Measurements from ENCODE around the gene CFAP100. TPM values are rescaled to one million over a fixed set of nuclear protein-coding genes. Genes with fewer than 3 reads are reported as not detected.

CFAP100 gene
- total RNA-seq, 1 experiment from 2014 or later: not detected

- POLR2A ChIA-PET: no interaction called here
Measured at GRCh38 chr3:126361211-126361610, 33.5 kb upstream of the CFAP100 start.

GRCh38 chr3:126364130-126364695 lies 30.5 kb upstream of the CFAP100 start:
- Mint-ChIP-seq H3K27me3 (ENCODE audit: insufficient read depth, unreplicated experiment) (peaks cover 16% of the 10 kb centered on the region), H3K4me3 (ENCODE audit: unreplicated experiment) (no peak overlapping the region), H3K9me3 (ENCODE audit: unreplicated experiment) (no peaks in the 10 kb centered on the region), H3K4me1 (ENCODE audit: low read depth, unreplicated experiment) (no peaks in the 10 kb centered on the region), H3K27ac (ENCODE audit: unreplicated experiment) (no peak overlapping the region), H3K36me3 (ENCODE audit: insufficient read depth, unreplicated experiment) (no peaks in the 10 kb centered on the region)
- H3K27me3 ChIP-seq (replicated peaks; ENCODE audit: control insufficient read depth, insufficient read depth, low read length): no peaks in the 10 kb centered on the region; the same call in 1 of the 2 replicates
- no TSS peak for BruUV-seq (replicated peaks)
- ChIA-PET CTCF (no interaction called here), POLR2A (no interaction called here)
- TF ChIP-seq CTCF (IDR thresholded peaks at IDR 0.05; ENCODE audit: insufficient read depth in 1 of 2, low read depth in 1 of 2, low read length in 1 of 2, severe bottlenecking in 1 of 2, unreplicated experiment in 1 of 2): no peak
- no peaks in the 10 kb centered on the region for H3K9me3 ChIP-seq
- DNase-seq: peak in 1 of 2 experiments; percentile 14
- intact Hi-C loops (cut with micrococcal nuclease; ENCODE audit: unreplicated experiment): no loop called here
- no peaks in the 10 kb centered on the region for H3K4me1 ChIP-seq
- no peak overlapping the region for H3K4me3 ChIP-seq (ENCODE audit: low read depth, low read length)
- H3K36me3 ChIP-seq (ENCODE audit: control insufficient read depth, insufficient read depth, low read length): no peaks in the 10 kb centered on the region

More at GRCh38 chr3:126361211-126361610, 33.5 kb upstream of the CFAP100 start:
- Mint-ChIP-seq H3K27me3 (ENCODE audit: insufficient read depth, unreplicated experiment) (peaks cover 18% of the 10 kb centered on the region), H3K4me3 (ENCODE audit: unreplicated experiment) (no peak overlapping the region), H3K4me1 (ENCODE audit: low read depth, unreplicated experiment) (no peaks in the 10 kb centered on the region), H3K9me3 (ENCODE audit: unreplicated experiment) (no peaks in the 10 kb centered on the region), H3K27ac (ENCODE audit: unreplicated experiment) (no peak overlapping the region), H3K36me3 (ENCODE audit: insufficient read depth, unreplicated experiment) (peaks cover 5% of the 10 kb centered on the region)
- no peaks in the 10 kb centered on the region for H3K4me1 ChIP-seq
- intact Hi-C loops (cut with micrococcal nuclease; ENCODE audit: unreplicated experiment): no loop called here
- H3K4me3 ChIP-seq (ENCODE audit: low read depth, low read length): no peak overlapping the region
- H3K36me3 ChIP-seq (ENCODE audit: control insufficient read depth, insufficient read depth, low read length): no peaks in the 10 kb centered on the region
- H3K9me3 ChIP-seq: no peaks in the 10 kb centered on the region
- no peaks in the 10 kb centered on the region; the same call in 1 of the 2 replicates for H3K27me3 ChIP-seq (replicated peaks; ENCODE audit: control insufficient read depth, insufficient read depth, low read length)
- no TSS peak for BruUV-seq (replicated peaks)
- no peak for TF ChIP-seq CTCF (IDR thresholded peaks at IDR 0.05; ENCODE audit: insufficient read depth in 1 of 2, low read depth in 1 of 2, low read length in 1 of 2, severe bottlenecking in 1 of 2, unreplicated experiment in 1 of 2)
- CTCF ChIA-PET: no interaction called here
- peak in 1 of 2 experiments; percentile 15 for DNase-seq

- ChIA-PET POLR2A (no interaction called here), CTCF (interaction anchor here (0.7 kb wide), 1 partner anchor 24 kb away, joined by 4 read pairs; no protein-coding TSS in a partner anchor)
- H3K4me3 Mint-ChIP-seq (ENCODE audit: unreplicated experiment): no peak overlapping the region
- Histone ChIP-seq H3K4me3 (ENCODE audit: low read depth, low read length) (no peak overlapping the region), H3K9me3 (no peaks in the 10 kb centered on the region), H3K27me3 (replicated peaks; ENCODE audit: control insufficient read depth, insufficient read depth, low read length) (no peaks in the 10 kb centered on the region; the same call in 1 of the 2 replicates), H3K4me1 (no peaks in the 10 kb centered on the region), H3K36me3 (ENCODE audit: control insufficient read depth, insufficient read depth, low read length) (no peaks in the 10 kb centered on the region)
- intact Hi-C loops (cut with micrococcal nuclease; ENCODE audit: unreplicated experiment): no loop called here
- DNase-seq: no peak
- TF ChIP-seq CTCF (IDR thresholded peaks at IDR 0.05; ENCODE audit: insufficient read depth in 1 of 2, low read depth in 1 of 2, low read length in 1 of 2, severe bottlenecking in 1 of 2, unreplicated experiment in 1 of 2): no peak
- H3K9me3 Mint-ChIP-seq (ENCODE audit: unreplicated experiment): no peaks in the 10 kb centered on the region
- H3K27ac Mint-ChIP-seq (ENCODE audit: unreplicated experiment): no peak overlapping the region
- BruUV-seq (replicated peaks): no TSS peak
- H3K4me1 Mint-ChIP-seq (ENCODE audit: low read depth, unreplicated experiment): no peaks in the 10 kb centered on the region
- peaks cover 10% of the 10 kb centered on the region for H3K27me3 Mint-ChIP-seq (ENCODE audit: insufficient read depth, unreplicated experiment)
- H3K36me3 Mint-ChIP-seq (ENCODE audit: insufficient read depth, unreplicated experiment): no peaks in the 10 kb centered on the region
Measured at GRCh38 chr3:126364731-126365301, 29.9 kb upstream of the CFAP100 start.

Data from Caco-2 (cell line).